GM08714 (cell line): ENCODE results near the gene HMGA1.

Experiments
- H3K4me3 ChIP-seq: fragments of 200-500 bp; sonication (Bioruptor generic); 2 replicates; pipeline ENCODE4 v1.5.1; 2014; ENCODE audit warnings: mild to moderate bottlenecking, low read length, inconsistent platforms
- ZNF274 ChIP-seq: IDR thresholded peaks from 2 replicates; pipeline ENCODE4 v1.6.1; 2012; ENCODE audit warnings: mild to moderate bottlenecking, low read depth, low read length

The HMGA1 gene

DNA sequence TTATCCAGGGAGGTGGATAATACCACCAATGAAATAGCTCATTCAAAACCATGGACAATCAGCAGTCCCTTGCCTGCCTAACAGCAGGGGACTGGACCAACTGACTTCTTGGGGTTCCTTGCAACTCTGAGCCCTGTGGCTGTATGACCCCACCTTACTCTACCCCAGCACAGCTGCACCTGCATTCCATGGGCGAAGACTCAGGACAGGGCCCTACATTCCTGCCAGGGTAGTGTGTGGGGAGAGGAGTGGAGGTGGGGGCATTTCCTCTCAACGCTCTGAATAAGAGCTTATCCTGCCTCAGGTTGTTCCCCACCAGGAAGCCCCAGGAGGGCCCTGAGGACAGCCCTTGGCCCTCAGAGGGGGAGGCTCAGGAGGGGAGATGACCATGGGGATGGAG, 30.8 kb upstream of the HMGA1 start:
- TF ChIP-seq ZNF274 = no peak
- H3K4me3 ChIP-seq = no peak overlapping the region

DNA sequence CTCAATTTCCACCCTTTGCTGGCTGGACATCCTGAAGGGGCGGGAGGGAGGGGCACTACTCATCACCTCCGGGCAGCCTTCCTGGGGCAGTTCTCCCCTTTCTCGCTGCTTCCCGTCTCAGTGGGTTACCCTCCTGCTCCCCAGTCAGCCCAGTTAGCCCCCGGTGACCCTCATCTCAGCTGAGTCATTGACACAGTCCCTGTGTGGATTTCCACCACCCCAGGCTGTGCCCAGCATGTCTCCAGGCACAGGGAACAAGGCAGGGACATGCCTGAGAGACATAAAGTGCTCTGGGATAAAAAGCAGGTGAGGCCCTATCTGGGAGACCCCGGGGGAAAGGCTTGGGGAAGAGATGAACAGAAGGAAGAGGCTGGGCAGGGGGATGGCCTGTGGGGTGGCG, 29.9 kb upstream of the HMGA1 start:
- no peak overlapping the region for H3K4me3 ChIP-seq
- TF ChIP-seq ZNF274 = no peak

- TF ChIP-seq ZNF274 = no peak
- no peak overlapping the region for H3K4me3 ChIP-seq
Observed at GRCh38 chr6:34207695-34208443, 28.8 kb upstream of the HMGA1 start.

DNA sequence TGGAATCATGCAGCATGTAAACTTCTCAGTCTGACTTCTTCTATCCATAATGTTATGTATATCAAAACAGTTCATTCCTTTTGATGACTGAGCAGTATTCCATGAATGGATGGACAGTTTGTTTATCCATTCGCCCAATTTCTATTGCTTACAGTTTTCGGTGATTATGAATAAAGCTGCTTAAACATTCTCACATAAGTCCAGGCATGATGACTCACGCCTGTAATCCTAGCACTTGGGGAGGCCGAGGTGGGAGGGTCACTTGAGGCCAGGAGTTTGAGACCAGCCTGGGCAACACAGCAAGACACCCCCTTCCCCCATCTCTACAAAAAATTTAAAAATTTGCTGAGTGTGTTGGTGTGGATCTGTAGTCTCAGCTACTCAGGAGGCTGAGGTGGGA, 22.9 kb upstream of the HMGA1 start:
- H3K4me3 ChIP-seq = no peak overlapping the region
- no peak for TF ChIP-seq ZNF274

- TF ChIP-seq ZNF274 = no peak
- H3K4me3 ChIP-seq = no peak overlapping the region
Observed at GRCh38 chr6:34218691-34219090, 18.0 kb upstream of the HMGA1 start.

DNA sequence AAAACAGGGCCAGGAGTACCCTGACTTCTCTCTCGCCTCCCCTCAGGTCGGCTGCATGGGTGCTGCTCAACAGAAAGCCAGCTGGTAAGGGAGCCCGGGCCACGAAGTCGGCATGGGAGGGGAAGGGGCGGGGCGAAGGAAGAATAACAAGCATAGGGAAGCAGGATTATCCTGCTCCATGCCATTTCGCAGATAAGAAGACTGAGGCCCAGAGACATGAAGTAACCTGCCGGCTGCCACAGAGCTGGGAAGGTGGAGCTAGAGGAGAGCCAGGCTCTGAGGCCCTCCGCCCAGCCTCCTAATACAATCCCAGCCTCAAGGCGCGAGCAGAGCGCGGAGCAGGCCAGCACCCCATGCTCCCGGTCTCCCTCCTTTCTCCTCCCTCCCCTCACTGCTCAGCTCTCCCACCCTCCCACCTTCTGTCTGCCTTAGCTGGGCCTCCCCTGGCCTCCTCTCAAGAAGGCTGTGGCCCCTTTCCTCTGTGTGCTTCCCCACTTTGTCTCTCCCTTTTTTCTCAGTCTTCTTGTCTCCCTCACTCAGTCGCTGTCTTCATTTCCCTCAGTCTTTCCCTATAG, 13.2 kb upstream of the HMGA1 start:
- no peak overlapping the region; the same call in 1 of the 2 replicates for H3K4me3 ChIP-seq
- no peak for TF ChIP-seq ZNF274

GRCh38 chr6:34223956-34224940, 12.4 kb upstream of the HMGA1 start:
- no peak for TF ChIP-seq ZNF274

DNA sequence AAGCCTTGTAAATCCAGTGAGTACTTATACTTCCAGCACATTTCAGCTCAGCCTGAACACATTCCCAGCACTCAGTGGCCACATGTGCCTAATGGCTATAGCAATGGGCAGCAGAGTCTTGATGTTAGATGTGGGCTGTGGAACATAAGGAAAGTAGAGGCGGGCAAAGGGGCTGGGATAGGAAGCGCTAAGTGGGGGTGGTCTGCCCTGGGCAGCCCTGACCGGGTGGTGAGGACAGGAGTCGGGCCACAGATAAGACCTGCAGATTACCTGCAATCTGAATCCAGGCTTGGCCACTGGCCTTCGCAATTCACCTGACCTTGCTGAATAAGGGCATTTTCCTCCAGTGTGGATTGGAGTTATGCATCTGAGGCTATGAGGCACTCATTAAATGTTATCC, 11.1 kb upstream of the HMGA1 start:
- no peak for TF ChIP-seq ZNF274
- H3K4me3 ChIP-seq = no peak overlapping the region

More at GRCh38 chr6:34223956-34224940, 12.4 kb upstream of the HMGA1 start:
- H3K4me3 ChIP-seq = peak overlapping the region; percentile 66; the same call in 1 of the 2 replicates

DNA sequence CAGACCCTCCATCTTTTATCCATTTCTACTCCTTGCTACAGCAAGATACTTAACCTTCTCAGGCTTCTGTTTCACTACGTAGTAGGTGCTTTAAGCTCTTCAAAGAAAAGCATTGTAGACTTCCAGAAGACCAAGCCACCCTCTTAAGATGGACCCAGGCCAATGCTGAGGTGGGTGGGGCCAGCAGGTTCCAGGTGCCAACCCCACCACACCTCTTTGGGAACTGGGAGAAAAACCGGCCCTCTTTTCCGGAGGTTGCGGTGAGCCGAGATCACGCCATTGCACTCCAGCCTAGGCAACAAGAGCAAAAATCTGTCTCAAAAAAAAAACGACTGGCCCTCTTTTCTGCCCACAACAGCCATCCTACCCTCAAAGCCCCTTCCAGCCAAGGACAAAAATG, 10.6 kb upstream of the HMGA1 start:
- H3K4me3 ChIP-seq = no peak overlapping the region
- TF ChIP-seq ZNF274 = no peak

DNA sequence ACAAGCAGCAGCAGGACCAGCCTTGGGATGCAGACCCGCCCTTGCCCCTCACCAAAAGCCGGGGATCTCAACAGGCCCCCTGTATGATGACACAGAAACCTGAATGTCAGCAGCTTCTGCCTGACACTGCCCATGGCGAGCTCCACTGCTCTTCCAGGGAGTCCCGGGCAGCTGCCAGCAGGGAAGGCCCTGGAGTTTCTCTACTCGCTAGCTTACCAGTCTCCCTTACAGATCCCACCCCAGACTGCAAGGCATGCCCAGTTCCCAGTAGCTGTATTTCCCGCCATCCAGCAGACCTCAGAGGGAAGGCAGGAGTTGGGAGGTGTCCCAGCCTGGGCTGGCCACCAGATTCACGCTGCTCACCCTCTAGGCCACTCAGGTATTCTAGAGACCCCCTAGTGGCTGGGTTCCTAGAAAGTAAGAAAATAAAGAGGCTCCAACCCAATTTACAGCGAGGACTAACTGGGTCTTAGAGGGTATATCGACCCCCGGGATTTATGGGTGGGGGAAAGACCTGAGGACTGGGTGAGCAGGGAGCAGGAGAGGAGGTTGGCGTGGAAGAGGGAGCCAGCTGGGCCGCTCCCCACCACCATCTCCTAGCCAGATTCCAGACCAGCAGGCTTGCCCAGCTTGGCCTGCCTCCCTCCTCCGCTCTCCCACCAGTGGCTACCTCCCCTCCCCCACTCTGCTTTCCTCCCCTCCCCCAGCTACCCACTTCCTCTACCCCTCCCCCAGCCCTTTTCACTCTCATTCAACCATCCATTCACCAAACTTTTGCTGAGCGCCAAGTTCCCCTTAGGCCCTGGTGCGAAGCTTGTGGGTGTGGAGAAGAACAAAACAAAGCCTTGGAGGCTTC, 9.7 kb upstream of the HMGA1 start:
- H3K4me3 ChIP-seq = no peak overlapping the region

DNA sequence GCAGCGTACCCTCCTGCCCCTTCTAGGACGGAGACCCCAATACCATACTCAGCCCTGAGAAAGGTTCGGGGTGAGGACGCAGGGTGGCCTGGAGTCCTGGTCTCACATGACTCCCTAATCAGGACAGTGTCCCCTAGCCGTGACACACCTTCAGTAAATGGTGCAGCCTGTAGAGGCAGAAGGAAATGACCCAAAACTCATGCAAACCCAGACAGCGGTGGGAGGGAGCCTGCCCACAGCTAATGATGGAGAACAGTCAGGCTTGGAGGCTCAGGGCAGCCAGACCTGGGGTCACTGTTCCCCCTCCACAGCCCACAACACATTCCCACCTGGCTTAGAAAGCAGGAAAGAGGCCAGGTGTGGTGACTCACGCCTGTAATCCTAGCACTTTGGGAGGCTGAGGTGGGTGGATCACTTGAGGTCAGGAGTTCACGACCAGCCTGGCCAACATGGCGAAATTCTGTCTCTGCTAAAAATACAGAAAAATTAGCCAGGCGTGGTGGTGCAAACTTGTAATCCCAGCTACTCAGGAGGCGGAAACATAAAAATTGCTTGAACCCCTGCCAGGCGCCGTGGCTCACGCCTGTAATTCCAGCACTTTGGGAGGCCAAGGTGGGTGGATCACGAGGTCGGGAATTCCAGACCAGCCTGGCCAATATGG, 8.8 kb upstream of the HMGA1 start:
- no peak for TF ChIP-seq ZNF274
- H3K4me3 ChIP-seq = no peak overlapping the region

More for the DNA sequence above, 9.7 kb upstream of the HMGA1 start:
- TF ChIP-seq ZNF274 = no peak

DNA sequence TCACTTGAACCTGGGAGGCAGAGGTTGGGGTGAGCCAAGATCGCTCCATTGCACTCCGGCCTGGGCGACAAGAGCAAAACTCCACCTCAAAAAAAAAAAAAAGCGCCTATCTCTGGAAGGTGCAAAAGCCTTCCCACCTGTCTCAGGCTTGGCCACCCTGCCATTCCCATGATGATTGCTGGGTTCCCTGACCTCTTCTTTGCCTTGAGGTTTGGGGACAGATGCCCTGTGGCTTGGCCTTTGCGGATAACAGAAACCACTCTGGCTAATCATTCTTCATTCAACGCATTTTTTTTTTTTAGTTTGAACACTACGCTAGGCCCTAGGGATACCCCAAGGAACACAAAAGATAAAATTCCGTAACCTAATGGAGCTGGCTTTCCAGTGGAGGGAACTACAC, 6.8 kb upstream of the HMGA1 start:
- no peak for TF ChIP-seq ZNF274
- H3K4me3 ChIP-seq = no peak overlapping the region
